Measurements from ENCODE around the gene PRPF18. TPM values are rescaled to one million over a fixed set of nuclear protein-coding genes. Genes with fewer than 3 reads are reported as not detected.

The PRPF18 gene
- total RNA-seq, 1 experiment from 2014 or later, result 13.4 TPM

DNA sequence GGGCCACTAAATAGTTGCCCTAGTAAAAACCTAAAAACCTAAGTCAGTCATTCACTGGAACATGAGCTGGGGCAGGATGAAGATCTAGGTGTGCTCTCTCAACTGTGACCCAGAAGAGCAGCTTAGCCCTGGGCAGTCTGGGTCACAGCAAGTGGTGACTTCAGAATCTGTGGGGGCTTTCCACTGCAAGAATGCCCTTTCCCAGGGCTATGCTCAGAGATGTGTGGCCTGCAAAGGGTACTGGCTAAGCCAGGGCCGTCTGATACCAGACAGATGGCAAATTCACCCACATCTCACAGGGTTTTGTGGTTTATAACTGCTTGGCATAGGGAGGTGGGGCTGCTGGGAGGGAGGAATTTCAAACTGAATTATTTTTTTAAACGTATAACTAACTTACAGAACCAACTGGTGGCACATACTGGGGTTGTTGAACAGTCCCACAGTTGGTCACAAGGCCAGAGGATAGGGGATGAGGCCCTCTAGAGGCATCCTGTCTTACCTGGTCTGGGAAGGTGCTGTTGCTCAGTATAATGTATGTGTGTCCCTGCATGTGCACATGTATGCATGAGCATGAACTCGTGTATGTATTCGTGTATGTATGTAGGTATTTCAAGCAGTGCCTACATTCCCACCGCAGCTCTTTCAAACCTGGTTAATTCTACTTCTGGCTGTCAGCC, 63.2 kb downstream of the PRPF18 start (continued):
- TF ChIP-seq JUN (CRISPR knock-in tag; IDR thresholded peaks at IDR 0.05), result no peak
- no peak for TF ChIP-seq NR3C1 (CRISPR knock-in tag; conservative IDR thresholded peaks at IDR 0.05; ENCODE audit: low read depth)
- no peak for TF ChIP-seq FOXK1 (CRISPR knock-in tag; IDR thresholded peaks at IDR 0.05)

- Mint-ChIP-seq H3K4me3 (no peak overlapping the region), H3K4me1 (no peaks in the 10 kb centered on the region), H3K27ac (no peak overlapping the region), H3K36me3 (peaks cover 12% of the 10 kb centered on the region), H3K27me3 (ENCODE audit: low read depth) (no peaks in the 10 kb centered on the region), H3K9me3 (no peaks in the 10 kb centered on the region)
- POLR2A ChIA-PET, result no interaction called here
- no peak for TF ChIP-seq ZNF671 (CRISPR knock-in tag; IDR thresholded peaks at IDR 0.05)
- no peak for TF ChIP-seq NFATC4 (CRISPR knock-in tag; IDR thresholded peaks at IDR 0.05)
- no peak for TF ChIP-seq ZBTB21 (CRISPR knock-in tag; IDR thresholded peaks at IDR 0.05; ENCODE audit: borderline replicate concordance)
- TF ChIP-seq, protein P1, sequence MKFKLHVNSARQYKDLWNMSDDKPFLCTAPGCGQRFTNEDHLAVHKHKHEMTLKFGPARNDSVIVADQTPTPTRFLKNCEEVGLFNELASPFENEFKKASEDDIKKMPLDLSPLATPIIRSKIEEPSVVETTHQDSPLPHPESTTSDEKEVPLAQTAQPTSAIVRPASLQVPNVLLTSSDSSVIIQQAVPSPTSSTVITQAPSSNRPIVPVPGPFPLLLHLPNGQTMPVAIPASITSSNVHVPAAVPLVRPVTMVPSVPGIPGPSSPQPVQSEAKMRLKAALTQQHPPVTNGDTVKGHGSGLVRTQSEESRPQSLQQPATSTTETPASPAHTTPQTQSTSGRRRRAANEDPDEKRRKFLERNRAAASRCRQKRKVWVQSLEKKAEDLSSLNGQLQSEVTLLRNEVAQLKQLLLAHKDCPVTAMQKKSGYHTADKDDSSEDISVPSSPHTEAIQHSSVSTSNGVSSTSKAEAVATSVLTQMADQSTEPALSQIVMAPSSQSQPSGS (CRISPR knock-in tag; IDR thresholded peaks at IDR 0.05; ENCODE audit: borderline replicate concordance, low read depth), result no peak
- TF ChIP-seq OVOL2 (CRISPR knock-in tag; IDR thresholded peaks at IDR 0.05; ENCODE audit: borderline replicate concordance), result no peak
- no peak for TF ChIP-seq ELF4 (CRISPR knock-in tag; IDR thresholded peaks at IDR 0.05; ENCODE audit: low read depth)
- no peak for TF ChIP-seq NFE2L1 (CRISPR knock-in tag; IDR thresholded peaks at IDR 0.05)
- no peak for TF ChIP-seq ZNF219 (CRISPR knock-in tag; IDR thresholded peaks at IDR 0.05; ENCODE audit: borderline replicate concordance)
- ATAC-seq (no peak), DNase-seq (ENCODE audit: low spot score) (no peak)
- CTCF ChIA-PET, result no interaction called here
Observed at GRCh38 chr10:13650961-13651360, 64.2 kb downstream of the PRPF18 start.

- H3K27me3 Mint-ChIP-seq (ENCODE audit: low read depth), result no peaks in the 10 kb centered on the region
- TF ChIP-seq NFYB (CRISPR knock-in tag; conservative IDR thresholded peaks at IDR 0.05; ENCODE audit: low read depth), result no peak
- TF ChIP-seq, protein P2, sequence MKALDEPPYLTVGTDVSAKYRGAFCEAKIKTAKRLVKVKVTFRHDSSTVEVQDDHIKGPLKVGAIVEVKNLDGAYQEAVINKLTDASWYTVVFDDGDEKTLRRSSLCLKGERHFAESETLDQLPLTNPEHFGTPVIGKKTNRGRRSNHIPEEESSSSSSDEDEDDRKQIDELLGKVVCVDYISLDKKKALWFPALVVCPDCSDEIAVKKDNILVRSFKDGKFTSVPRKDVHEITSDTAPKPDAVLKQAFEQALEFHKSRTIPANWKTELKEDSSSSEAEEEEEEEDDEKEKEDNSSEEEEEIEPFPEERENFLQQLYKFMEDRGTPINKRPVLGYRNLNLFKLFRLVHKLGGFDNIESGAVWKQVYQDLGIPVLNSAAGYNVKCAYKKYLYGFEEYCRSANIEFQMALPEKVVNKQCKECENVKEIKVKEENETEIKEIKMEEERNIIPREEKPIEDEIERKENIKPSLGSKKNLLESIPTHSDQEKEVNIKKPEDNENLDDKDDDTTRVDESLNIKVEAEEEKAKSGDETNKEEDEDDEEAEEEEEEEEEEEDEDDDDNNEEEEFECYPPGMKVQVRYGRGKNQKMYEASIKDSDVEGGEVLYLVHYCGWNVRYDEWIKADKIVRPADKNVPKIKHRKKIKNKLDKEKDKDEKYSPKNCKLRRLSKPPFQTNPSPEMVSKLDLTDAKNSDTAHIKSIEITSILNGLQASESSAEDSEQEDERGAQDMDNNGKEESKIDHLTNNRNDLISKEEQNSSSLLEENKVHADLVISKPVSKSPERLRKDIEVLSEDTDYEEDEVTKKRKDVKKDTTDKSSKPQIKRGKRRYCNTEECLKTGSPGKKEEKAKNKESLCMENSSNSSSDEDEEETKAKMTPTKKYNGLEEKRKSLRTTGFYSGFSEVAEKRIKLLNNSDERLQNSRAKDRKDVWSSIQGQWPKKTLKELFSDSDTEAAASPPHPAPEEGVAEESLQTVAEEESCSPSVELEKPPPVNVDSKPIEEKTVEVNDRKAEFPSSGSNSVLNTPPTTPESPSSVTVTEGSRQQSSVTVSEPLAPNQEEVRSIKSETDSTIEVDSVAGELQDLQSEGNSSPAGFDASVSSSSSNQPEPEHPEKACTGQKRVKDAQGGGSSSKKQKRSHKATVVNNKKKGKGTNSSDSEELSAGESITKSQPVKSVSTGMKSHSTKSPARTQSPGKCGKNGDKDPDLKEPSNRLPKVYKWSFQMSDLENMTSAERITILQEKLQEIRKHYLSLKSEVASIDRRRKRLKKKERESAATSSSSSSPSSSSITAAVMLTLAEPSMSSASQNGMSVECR (CRISPR knock-in tag; IDR thresholded peaks at IDR 0.05; ENCODE audit: borderline replicate concordance), result no peak
- TF ChIP-seq MAX (CRISPR knock-in tag; IDR thresholded peaks at IDR 0.05), result no peak
- TF ChIP-seq CBFB (CRISPR knock-in tag; IDR thresholded peaks at IDR 0.05; ENCODE audit: low read depth), result no peak
- TF ChIP-seq, protein P3, sequence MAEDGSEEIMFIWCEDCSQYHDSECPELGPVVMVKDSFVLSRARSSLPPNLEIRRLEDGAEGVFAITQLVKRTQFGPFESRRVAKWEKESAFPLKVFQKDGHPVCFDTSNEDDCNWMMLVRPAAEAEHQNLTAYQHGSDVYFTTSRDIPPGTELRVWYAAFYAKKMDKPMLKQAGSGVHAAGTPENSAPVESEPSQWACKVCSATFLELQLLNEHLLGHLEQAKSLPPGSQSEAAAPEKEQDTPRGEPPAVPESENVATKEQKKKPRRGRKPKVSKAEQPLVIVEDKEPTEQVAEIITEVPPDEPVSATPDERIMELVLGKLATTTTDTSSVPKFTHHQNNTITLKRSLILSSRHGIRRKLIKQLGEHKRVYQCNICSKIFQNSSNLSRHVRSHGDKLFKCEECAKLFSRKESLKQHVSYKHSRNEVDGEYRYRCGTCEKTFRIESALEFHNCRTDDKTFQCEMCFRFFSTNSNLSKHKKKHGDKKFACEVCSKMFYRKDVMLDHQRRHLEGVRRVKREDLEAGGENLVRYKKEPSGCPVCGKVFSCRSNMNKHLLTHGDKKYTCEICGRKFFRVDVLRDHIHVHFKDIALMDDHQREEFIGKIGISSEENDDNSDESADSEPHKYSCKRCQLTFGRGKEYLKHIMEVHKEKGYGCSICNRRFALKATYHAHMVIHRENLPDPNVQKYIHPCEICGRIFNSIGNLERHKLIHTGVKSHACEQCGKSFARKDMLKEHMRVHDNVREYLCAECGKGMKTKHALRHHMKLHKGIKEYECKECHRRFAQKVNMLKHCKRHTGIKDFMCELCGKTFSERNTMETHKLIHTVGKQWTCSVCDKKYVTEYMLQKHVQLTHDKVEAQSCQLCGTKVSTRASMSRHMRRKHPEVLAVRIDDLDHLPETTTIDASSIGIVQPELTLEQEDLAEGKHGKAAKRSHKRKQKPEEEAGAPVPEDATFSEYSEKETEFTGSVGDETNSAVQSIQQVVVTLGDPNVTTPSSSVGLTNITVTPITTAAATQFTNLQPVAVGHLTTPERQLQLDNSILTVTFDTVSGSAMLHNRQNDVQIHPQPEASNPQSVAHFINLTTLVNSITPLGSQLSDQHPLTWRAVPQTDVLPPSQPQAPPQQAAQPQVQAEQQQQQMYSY (CRISPR knock-in tag; IDR thresholded peaks at IDR 0.05), result no peak
- TF ChIP-seq STAT6 (CRISPR knock-in tag; conservative IDR thresholded peaks at IDR 0.05; ENCODE audit: low read depth), result no peak
- H3K27ac Mint-ChIP-seq, result peak overlapping the region; percentile 85
- no peaks in the 10 kb centered on the region for H3K4me1 Mint-ChIP-seq
- CTCF ChIA-PET, result no interaction called here
- H3K36me3 Mint-ChIP-seq, result peaks cover 5% of the 10 kb centered on the region; the same call in 1 of the 2 replicates
- no peak overlapping the region for H3K4me3 Mint-ChIP-seq
- DNase-seq (ENCODE audit: low spot score) (no peak), ATAC-seq (no peak)
- H3K9me3 Mint-ChIP-seq, result no peaks in the 10 kb centered on the region
- POLR2A ChIA-PET, result interaction anchor here (0.8 kb wide), 1 partner anchor 13 kb away, joined by 3 read pairs; no protein-coding TSS in a partner anchor
Observed at GRCh38 chr10:13651969-13652720, 65.4 kb downstream of the PRPF18 start.
